HG03280 (cell line): ENCODE data around the gene MYRIP.

Source experiments
- ATAC-seq: cut with Tn5 transposase; IDR thresholded peaks from one replicate; pipeline ENCODE4 v1.9.1; 2021; ENCODE audit warnings: mild to moderate bottlenecking, moderate library complexity; ENCODE audit not compliant: unreplicated experiment

MYRIP gene

DNA sequence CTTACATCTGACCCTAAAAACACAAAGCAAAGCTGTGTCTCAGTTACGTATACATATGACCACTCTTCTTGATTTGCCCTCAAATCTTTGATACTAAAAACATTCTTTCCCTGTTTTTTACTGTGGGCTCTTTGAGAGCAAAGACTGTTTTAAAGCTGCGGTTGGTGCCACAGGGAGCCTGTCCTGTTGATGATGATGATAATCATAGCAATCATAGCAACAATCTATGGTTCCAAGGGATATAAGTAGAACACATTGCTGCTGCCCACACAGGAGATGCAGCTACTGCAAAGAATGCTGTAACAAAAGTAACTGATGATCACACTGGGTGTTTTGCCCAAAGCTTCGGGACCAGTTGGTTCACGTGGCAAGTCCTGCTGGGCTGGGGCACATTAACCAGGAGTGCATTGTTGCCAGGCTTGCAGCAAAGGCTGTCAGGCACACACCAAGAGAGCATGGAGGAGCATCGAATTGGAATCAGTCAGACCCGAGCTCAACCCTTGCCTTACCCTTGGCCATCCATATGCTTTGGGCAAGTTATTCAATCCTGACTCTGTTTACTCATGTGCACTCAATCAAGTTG lies 368.7 kb downstream of the MYRIP start:
- ATAC-seq: no peak

DNA sequence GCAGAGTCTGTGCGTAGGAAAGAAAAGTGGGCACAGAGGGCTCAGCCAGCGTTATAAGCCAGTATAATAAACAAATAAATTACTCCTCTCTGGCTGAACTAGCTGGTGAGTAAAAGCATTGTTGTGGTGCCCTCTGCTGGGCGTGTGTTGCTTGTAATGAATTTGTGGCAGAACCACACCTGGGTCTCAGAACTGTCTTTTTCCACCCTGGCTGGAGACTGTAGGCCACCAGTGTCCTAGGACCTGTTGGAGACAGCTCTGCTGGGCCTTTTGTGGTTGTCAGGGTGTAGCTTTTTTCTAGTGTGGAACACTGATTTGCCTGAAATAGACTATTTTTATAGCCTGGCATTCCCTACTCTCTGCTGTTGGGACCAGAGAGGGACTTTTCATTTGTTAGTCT lies 369.6 kb downstream of the MYRIP start:
- ATAC-seq: no peak

DNA sequence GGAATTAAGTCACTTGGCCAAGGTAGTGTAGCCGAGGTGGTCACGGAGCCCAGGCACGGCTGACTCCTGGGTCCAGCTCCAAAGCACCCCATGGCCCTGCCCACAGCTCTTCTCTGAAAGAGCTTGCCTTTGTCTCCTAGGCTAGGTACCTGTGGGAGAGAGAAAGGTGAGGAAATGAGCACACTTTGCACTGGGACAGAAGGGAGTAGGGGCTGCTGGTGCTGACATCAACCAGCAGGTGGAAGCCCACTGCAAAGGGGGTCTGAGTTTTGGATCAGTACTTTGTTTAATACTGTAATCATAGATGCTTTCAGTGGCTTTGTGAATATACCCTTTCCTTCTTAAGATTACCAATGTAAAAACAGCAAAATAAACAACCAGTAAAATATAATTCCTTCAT lies 371.8 kb downstream of the MYRIP start:
- no peak for ATAC-seq

DNA sequence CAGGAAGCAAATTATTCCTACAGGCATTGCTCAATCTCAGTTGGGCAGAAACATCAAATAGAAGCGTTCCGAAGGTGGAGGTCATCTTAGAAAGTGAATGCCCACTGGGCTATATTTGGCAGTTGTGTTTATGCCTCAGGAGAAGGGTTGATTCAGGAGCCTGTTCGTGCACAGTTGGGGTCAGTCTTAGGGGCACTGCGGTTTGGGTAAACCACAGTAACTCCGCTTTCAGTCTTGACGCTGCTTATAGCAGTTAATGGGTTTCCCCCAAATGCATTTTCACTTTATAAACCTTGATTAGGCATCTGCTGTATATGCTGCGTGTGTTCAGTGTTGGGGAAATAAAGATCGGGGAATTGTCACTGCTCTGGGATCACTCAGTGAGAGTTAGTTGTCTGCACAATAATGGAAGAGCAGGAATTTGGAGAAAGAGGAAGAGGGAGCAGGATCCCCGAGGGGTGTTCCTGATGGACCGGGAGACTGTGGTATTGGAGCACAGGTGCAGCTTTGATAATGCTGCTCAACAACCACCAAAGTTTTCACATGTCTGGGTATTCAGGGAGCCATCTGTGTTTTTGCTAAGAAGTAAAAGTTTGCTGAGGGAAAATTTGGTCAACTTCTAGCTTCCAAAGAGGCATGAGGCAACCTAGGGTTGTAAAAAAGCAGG lies 375.8 kb downstream of the MYRIP start:
- ATAC-seq: no peak

DNA sequence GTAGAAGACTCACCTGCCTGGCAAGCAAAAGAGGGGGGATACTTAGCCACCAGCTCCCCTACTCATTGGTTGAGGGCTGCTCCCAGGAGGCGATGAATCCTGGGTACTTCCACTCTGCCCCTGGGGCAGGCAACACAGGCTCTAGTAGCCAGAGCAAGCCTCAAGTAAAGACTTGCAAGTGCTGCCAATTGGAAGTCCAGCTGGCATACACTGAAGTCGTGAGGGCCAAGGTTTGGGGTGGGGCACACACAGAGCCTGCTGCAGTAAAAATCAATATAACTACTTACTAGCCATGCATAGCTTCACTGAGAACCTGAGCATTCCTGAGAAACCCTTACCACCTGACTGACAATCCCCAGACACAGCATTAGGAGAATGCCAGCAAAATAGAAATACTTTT lies 377.1 kb downstream of the MYRIP start:
- ATAC-seq: no peak

DNA sequence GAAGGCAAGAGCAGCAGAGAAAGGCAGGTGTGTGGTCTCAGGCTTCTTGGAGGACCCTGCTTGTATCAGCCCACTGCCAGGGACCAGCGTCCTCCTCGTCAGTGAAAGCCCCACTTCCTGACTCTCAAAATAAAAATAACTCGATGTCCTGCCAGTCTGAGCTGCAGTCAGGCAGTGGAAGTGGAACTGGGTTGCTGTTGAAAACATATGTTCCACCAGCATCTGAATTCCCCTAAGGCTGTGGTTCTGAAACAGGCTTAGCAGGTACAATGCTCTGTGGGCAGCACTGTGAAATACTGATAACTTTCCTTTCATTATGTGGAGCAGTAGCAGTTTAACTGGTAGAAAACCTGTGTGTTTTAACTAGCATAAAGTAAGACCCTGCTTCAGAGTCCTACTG lies 378.5 kb downstream of the MYRIP start:
- peak; percentile 49 for ATAC-seq

DNA sequence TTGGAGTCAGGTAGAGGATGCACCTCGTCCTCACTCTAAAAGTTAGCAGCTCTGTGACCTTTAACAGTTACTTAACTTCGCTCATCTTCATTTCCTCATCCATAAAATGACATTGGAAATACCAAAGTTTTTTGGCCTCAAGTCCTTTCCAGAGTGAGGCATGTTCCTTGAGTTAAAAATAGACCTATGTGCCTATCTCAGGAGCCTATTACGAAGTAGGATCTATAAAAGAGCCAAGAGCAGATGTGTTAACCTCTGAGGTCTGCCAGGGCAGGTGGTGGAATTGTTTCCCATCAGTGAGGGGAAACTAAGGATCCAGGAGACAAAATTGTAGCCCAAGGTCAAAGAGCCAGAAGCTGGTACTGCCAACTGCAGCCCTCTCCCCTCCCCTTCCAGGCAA lies 379.7 kb downstream of the MYRIP start:
- no peak for ATAC-seq

DNA sequence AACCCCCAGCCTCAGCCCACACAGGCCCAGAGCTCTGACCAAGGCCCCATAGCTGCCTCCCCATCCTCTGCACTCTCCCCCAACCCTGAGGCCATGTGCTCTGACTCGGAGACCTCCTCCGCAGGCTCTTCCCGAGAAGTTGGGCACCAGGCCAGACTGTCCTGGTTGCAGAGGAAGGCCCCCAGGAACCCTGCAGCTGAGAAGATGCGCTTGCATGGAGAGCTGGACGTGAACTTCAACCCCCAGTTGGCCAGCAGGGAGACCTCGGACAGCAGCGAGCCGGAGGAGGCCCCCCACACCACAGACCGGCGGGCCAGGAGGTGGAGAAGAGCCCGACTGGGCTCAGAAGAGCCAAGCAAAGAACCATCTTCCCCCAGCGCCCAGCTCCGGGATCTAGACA lies 380.6 kb downstream of the MYRIP start:
- ATAC-seq: no peak

DNA sequence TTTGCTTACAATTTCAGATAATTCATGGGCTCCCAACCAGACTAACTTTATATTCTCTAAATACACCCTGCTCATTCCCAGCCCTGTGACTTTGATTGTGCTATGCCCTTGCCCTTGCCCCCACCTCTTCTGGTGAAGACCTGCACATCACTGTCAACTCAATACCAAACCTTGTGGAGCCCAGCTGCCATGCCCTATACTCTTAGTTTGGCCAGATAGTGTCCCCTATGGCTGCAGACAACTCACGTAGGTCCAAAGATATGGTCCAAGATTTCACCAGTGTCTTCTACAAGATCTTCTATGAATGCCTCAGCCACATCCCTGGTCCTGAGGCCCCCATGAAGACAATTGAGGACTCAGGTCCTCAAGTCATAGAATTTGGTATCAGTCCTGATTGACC lies 381.8 kb downstream of the MYRIP start:
- no peak for ATAC-seq

DNA sequence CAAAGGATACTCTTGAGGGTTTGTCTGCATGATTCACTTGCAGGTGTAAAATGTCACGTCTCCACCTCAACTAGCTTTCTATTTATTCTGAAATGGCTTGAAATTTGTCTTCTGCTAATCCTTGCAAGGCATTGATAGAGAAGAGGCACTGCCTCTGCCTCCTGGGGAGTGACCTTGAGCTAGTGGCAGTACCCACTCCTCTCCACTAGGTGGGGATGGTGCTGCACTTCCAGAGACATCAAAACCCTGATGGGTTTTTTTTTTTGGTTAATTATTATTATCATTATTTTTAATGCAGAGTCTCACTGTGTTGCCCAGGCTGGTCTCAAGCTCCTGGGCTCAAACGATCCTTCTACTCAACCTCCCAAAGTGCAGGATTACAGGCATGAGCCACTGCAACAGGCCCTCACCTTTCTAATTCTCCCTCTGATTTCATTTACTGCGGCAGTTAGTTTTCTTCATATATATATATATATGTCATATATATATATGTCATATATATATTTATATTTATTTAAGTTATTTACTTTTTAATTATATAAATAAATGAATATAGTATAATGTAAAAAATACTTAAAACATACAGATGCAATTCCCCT lies 382.5 kb downstream of the MYRIP start:
- ATAC-seq: peak; percentile 68

DNA sequence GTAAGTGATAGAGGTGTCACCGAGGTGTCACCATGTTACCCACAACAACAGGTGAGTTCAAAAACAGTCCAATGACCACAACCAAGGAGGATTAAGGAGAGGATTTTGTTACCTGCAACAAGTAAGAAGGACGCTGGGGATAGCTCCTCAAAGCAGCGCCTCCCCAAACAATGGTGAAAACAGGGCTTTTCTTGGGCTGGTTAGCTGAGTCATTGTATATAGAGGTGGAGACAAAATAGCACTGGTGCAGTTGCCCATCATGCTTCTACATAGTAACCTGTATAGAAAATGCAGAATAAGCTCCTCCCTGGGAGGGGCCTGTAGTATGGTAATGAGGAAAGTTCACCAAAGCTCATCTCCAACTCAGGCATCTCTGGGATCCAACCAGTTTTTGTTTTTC lies 383.2 kb downstream of the MYRIP start:
- ATAC-seq: no peak

DNA sequence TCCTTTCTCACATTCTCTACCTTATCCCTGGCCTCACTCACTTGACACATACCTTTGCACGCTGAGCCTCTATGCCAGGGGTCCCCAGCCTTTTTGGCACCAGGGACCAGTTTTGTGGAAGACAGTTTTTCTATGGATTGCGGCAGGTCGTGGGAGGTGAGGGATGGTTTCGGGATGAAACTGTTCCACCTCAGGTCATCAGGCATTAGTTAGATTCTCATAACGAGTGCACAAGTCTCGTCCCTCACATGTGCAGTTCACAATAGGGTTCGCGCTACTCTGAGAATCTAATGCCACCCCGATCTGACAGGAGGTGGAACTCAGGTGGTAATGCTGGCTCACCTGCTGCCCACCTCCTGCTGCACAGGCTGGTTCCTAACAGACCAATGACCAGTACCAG lies 387.6 kb downstream of the MYRIP start:
- no peak for ATAC-seq

DNA sequence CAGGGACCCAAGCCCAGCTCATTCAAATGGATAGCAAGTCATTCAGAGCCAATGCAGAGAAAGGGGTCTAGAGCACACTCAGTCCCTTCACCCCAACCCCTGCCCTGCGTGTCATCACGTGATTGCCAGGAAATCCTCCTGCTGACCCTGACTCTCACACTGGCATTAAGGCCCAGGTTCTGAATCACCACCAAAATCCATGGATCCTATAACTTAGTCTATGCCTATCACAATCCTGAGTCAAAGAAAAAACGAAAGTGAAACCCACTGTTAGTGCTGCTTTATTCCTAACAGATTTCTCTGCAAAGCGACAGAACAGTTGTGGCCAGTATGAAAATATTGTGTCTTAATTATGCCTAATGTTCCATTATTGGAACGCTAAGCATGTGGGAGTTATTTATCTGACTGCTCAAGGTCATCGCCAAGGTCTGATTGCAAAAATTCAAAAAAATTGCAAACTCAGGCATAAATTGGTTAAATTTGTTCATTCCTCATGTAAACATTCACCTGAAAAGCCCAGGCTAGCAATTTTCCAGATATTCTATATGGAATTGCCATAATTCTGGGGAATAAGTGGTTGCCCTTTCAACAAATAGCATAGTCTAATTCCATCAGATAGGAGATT lies 391.4 kb downstream of the MYRIP start:
- no peak for ATAC-seq

DNA sequence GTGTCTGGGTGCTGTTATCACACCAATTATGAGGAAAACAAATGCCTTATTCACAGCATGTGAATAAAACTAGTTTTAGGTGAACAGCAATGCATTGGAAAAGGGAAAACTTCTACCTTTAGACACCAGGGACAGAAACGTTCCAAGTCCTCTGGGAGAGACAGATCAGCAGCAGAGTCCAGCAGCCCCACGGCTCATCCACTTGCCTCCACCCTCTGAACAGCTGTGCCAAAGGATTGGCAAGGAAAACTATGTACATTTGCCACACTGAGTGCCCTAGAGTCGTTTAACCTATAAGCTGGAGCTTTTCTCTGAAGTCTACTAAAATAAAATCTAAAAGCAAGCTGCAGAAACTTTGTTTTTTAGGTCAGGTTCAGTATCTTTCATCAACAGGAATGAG lies 392.4 kb downstream of the MYRIP start:
- ATAC-seq: no peak

DNA sequence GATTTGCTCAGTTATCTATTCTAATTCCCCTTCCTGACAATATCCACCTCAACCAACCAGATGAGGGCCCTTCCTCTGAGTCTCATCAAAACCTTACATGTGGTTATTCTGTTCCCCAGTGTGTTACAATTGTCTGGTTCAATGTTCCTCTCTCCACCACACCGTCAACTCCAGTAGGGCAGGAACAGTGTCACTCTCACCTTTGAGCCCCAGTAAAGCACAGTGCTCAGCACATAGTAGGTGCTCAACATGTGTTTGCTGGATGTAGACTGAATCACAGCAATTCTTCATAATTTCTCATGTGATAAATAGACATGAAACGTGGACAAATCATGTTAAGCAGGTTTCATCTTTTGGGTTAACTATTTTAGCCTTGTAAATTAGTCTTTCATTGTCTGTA lies 397.1 kb downstream of the MYRIP start:
- no peak for ATAC-seq

DNA sequence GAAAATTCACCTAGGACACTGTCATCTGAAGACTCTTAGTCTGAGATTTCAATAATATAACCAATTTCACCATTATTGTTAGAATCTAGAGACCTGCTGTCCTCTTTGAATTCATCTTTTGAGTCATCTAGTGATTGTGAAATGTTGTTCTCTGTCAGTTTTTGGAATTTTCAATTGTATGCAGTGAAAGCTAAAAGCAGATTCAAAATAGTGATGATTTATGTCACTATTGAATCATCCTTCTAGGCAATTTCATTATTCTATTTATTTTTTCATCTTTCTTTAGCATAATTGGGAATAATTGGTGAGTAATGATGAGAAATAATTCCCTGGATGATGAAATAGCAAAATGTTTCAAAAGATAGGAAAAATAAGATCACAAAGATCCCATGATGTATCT lies 398.4 kb downstream of the MYRIP start:
- ATAC-seq: no peak

DNA sequence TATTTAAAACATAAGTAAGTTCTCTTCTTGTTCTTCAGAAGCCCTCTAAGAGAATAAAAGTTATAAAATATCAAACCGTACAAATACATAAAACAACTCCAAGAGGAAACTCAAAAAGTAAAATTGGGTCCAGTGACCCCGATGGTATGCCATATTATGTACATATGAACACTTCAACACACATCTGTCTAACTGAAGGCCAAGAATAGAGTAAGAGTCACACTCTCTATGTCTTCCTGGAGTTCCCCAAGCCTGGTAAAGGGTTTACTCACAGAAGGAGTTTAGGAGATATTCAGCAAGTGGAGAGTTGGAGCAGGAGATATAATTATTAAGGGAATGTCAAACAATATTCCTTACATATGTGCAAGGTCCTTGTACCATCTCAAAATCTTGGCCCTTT lies 398.8 kb downstream of the MYRIP start:
- no peak for ATAC-seq

DNA sequence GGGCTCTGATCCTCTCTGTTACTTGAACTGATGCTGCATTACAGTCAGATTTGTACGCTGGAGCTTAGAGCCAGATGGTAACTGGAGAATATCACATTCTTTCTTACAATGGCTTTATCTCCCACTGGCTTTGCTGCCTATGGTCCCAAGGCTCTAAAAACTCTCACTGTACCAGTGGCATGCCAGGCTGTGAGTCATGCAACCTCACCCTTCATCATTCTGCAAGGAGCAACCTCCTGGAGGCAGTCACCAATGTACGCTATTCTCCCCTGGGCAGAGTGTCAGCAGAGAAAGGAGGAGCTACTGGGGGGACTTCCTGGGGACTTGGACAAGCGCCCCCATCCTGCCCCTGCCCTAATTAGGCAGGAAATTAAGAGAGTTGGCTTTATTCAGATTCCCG lies 402.2 kb downstream of the MYRIP start:
- no peak for ATAC-seq

DNA sequence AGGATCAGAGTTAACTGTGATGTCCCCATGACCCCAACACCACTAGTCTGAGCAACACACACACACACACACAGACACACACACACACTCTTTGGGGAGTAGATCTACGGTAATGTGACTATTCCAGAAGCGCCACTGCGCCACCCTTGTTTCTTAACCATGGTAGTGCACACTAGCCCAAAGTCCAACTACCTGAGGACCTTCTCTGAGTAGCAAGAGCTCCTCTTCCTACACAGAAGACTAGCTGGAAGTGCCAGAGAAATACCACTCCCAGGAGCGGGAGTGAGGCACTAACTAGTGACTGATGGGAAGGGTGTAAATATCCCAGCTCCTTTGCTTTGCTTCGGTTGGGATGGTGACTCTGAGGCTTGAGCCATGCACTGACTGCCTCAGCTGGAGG lies 404.1 kb downstream of the MYRIP start:
- no peak for ATAC-seq

DNA sequence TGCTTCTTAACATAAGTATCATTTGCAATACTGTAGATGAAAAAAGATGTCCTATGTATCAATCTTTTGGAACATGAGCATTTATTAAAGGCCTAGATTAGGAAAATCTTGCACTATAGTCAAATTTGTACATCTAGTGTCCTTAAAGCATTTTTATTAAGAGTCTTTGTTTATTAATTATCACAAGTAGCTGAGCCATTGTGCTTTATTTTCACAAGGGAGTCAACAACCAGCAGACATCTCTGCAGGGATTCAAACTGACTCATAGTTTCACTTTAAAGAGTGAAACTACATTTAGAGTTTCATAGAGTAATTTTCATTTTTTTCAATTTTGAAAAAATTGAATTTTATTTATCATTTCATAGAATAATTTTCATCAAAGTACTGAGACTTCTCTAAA lies 405.6 kb downstream of the MYRIP start:
- ATAC-seq: no peak

DNA sequence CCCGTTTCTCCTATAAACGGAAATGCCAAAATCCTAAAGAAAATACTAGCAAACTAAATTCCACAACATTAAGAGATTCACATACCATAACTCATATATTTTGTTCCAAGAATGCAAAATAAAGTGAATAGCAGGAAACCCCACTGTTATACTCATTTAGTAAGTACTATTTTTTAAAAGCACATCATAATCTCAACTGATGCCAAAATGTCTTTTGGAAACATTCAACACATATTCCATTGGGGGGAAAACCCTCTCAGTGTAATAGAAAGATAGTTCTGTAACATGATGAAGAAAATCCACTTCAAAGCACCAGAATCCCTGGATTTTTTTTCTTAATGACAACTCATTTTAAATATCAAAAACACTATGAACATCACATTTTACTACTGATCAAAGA lies 407.1 kb downstream of the MYRIP start:
- no peak for ATAC-seq

DNA sequence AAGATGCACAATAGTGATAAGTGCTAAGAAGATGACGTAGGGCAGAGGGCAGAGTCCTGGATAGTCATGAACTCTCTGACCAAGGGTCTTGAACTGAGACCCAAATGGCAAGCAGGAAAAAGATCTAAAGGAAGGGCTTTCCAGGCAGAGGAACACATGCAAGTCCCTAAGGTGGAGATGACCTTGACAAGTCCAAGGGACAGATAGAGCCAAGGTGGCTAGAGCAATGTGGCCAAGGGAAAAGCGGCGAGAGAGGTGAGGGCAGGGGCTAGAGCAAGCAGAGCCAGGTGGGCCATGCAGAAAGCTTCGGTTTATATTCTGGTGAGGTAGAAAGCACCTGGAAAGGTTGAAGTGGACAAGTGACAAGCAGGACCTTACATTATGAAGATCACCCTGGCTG lies 414.4 kb downstream of the MYRIP start:
- no peak for ATAC-seq
